Erythroblast (primary cell): ENCODE measurements around the gene NRXN3.

Source experiments
- GATA1 ChIP-seq: IDR thresholded peaks from 2 replicates; pipeline ENCODE4 v1.6.1; 2011; ENCODE audit warnings: low read depth, mild to moderate bottlenecking, control low read depth, low read length, moderate library complexity
- POLR2A ChIP-seq: IDR thresholded peaks from 2 replicates; pipeline ENCODE4 v1.6.1; 2011; ENCODE audit warnings: mild to moderate bottlenecking, low read length

DNA sequence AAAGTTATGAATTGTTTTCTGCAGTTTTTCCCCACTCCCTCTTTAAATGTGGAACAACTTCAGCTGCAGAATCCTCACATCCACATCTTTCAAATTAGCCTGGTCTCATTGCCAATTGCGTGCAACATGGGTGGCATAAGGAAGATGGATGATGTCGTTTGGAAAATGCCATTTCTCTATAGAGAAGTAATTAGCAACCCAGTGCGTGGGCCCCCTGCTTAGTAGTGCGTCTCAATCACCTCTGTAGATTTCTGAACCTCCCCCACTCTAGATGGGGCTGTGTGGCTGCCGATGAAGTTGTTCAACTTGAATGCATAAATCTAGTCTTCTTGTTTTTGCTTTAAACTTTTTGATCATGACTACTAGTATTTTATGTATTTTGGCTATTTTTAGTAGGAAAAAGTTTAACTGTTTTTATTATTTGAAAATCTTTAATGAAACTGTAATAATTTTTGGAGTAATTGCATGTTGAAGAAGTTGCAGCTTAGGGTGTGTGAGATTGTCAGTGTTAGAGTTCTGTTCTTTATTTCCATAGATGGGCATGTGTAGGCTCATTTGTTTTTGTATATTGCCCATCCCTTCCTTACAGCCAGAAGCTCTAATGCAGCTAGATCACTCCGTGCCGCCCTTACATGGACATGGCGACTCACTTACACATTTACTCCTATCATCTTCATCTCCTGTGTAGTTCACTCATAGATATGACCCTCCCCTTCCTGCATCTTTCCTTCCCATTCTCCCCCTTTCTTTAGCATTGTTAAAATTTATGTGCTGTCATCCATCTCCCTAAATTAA lies 1683.0 kb downstream of the NRXN3 start:
- TF ChIP-seq POLR2A (no peak), GATA1 (no peak)
